HepG2 (cell line): ENCODE results near the gene SERINC5. TPM values are rescaled to one million over a fixed set of nuclear protein-coding genes. Genes with fewer than 3 reads are reported as not detected.

Experiments used
- FOXA3 ChIP-seq: IDR thresholded peaks from 2 replicates; pipeline ENCODE4 v1.6.1; 2016; ENCODE audit warnings: missing genetic modification reagents, missing compliant biosample characterization
- FOXJ3 ChIP-seq: sonication (generic); formaldehyde crosslinking; IDR thresholded peaks from 2 replicates; pipeline ENCODE4 v1.4.0; 2020; ENCODE audit warnings: missing genetic modification reagents, mild to moderate bottlenecking, borderline replicate concordance
- FOXP4 ChIP-seq: sonication (generic); formaldehyde crosslinking; IDR thresholded peaks from 2 replicates; pipeline ENCODE4 v1.4.0; 2020; ENCODE audit warnings: missing genetic modification reagents
- HMG20B ChIP-seq: conservative IDR thresholded peaks from 2 replicates; pipeline ENCODE4 v1.6.1; 2016; ENCODE audit warnings: missing genetic modification reagents, missing compliant biosample characterization
- IKZF5 ChIP-seq: IDR thresholded peaks from 2 replicates; pipeline ENCODE4 v1.6.1; 2018; ENCODE audit warnings: missing genetic modification reagents, mild to moderate bottlenecking, missing compliant biosample characterization
- RAD21 ChIP-seq: fragments of 450-650 bp; formaldehyde crosslinking; IDR thresholded peaks from 2 replicates; pipeline ENCODE4 v1.5.0; 2020; ENCODE audit warnings: mild to moderate bottlenecking
- SALL2 ChIP-seq: sonication (generic); formaldehyde crosslinking; IDR thresholded peaks from 2 replicates; pipeline ENCODE4 v1.8.1; 2023; ENCODE audit warnings: mild to moderate bottlenecking, missing genetic modification reagents, inconsistent platforms
- SP5 ChIP-seq: IDR thresholded peaks from 2 replicates; pipeline ENCODE4 v1.6.1; 2016; ENCODE audit warnings: low read depth, borderline replicate concordance
- TAF15 ChIP-seq: fragments of 200-400 bp; formaldehyde crosslinking; IDR thresholded peaks from one replicate; pipeline ENCODE4 v1.6.1; 2018; ENCODE audit warnings: mild to moderate bottlenecking, low read depth, low read length; ENCODE audit not compliant: poor library complexity, severe bottlenecking
- TEAD3 ChIP-seq: optimal IDR thresholded peaks from 2 replicates; pipeline ENCODE3; 2016; ENCODE audit warnings: borderline replicate concordance
- THRA ChIP-seq: sonication (generic); formaldehyde crosslinking; IDR thresholded peaks from 2 replicates; pipeline ENCODE4 v1.4.0; 2020; ENCODE audit warnings: missing genetic modification reagents, borderline replicate concordance
- ZMYM4 ChIP-seq: sonication (generic); formaldehyde crosslinking; IDR thresholded peaks from 2 replicates; pipeline ENCODE4 v1.8.1; 2023; ENCODE audit warnings: mild to moderate bottlenecking, missing genetic modification reagents
- ZNF138 ChIP-seq: sonication (generic); formaldehyde crosslinking; IDR thresholded peaks from 2 replicates; pipeline ENCODE4 v1.5.0; 2020; ENCODE audit warnings: mild to moderate bottlenecking, low read depth, missing genetic modification reagents
- ZNF326 ChIP-seq: sonication (generic); formaldehyde crosslinking; IDR thresholded peaks from 2 replicates; pipeline ENCODE4 v1.4.0; 2020; ENCODE audit warnings: missing genetic modification reagents, borderline replicate concordance
- ZNF550 ChIP-seq: sonication (generic); formaldehyde crosslinking; IDR thresholded peaks from 2 replicates; pipeline ENCODE4 v1.4.0; 2020; ENCODE audit warnings: mild to moderate bottlenecking, missing genetic modification reagents, borderline replicate concordance
- ZNF614 ChIP-seq: IDR thresholded peaks from 2 replicates; pipeline ENCODE4 v1.6.1; 2018; ENCODE audit warnings: missing biosample characterization, missing genetic modification reagents, inconsistent platforms, borderline replicate concordance
- ZNF770 ChIP-seq: sonication (generic); formaldehyde crosslinking; IDR thresholded peaks from 2 replicates; pipeline ENCODE4 v1.5.0; 2020; ENCODE audit warnings: mild to moderate bottlenecking, missing genetic modification reagents
- polyA plus RNA-seq, 8 experiments: library from polyadenylated mRNA; depleted of rRNA in 3 of 8; stranded (reverse) in 7 of 8; unstranded in 1 of 8; fragments of >200 nt; fragmentation: Illumina TruSeq in 4 of 8; extraction: Trizol in 4 of 8; gene quantifications; 2 replicates each; pipeline versions ENCODE4 v1.2.1 to v1.2.3, GENCODE V29; 2011 to 2016; ENCODE audit warnings: low read depth in 4 of 8, missing spikeins in 1 of 8, mixed read lengths in 1 of 8; ENCODE audit not compliant: insufficient read depth in 1 of 8
- total RNA-seq, 5 experiments: library from RNA; depleted of rRNA; stranded (reverse); fragments of >200 nt; fragmentation: Illumina TruSeq; extraction: Trizol; gene quantifications; 2 replicates each; pipeline ENCODE4 v1.2.3, GENCODE V29; 2016; ENCODE audit warnings: low read depth in 1 of 5
- TF ChIP-seq, protein P1 (sequence below): sonication (generic); formaldehyde crosslinking; IDR thresholded peaks from 2 replicates; pipeline ENCODE4 v1.8.1; 2023; ENCODE audit warnings: mild to moderate bottlenecking, moderate library complexity, missing genetic modification reagents
- TF ChIP-seq, protein P2 (sequence below): sonication (generic); formaldehyde crosslinking; IDR thresholded peaks from 2 replicates; pipeline ENCODE4 v1.4.0; 2020; ENCODE audit warnings: missing genetic modification reagents

Gene SERINC5
- total and polyA plus RNA-seq, 2 of the 13 experiments (the other 11 are each of a cell fraction or from before 2014, with no cell fraction given), result 17.3 to 22.8 TPM

- TF ChIP-seq, protein P1, sequence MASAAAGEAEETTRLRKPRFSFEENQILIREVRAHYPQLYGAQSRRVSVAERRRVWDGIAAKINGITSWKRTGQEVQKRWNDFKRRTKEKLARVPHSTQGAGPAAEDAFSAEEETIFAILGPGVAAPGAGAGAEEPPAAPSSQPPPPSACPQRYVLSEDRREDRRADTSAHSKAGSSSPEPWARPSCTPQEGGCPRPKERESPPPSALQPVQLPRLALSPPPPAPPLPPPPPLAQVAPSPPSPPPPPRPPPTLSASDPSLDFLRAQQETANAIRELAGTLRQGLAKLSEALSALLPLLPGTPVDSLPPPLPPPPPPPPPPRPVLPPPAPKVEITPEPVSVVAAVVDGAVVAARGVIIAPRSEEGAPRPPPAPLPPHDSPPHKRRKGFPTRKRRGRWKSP, result 0 out of 2 replicates have a peak, but pooled peaks have one; percentile 30
- TF ChIP-seq ZNF326 (CRISPR knock-in tag) (no peak), ZNF550 (CRISPR knock-in tag) (no peak), FOXP4 (CRISPR knock-in tag) (0 out of 2 replicates have a peak, but pooled peaks have one; percentile 15), ZNF138 (CRISPR knock-in tag) (no peak), ZMYM4 (peak; percentile 84), FOXJ3 (peak; percentile 35; the same call in 1 of the 2 replicates), TEAD3 (peak; percentile 57), SP5 (CRISPR knock-in tag) (0 out of 2 replicates have a peak, but pooled peaks have one; percentile 27), SALL2 (CRISPR knock-in tag) (0 out of 2 replicates have a peak, but pooled peaks have one; percentile 15), RAD21 (peak; percentile 8; the same call in 1 of the 2 replicates), ZNF614 (CRISPR knock-in tag) (peak; percentile 81), HMG20B (peak; percentile 55; the same call in 1 of the 2 replicates), TAF15 (no peak), THRA (CRISPR knock-in tag) (peak; percentile 98), FOXA3 (CRISPR knock-in tag) (peak; percentile 88), ZNF770 (peak; percentile 50; the same call in 1 of the 2 replicates), IKZF5 (0 out of 2 replicates have a peak, but pooled peaks have one; percentile 55)
- TF ChIP-seq, protein P2, sequence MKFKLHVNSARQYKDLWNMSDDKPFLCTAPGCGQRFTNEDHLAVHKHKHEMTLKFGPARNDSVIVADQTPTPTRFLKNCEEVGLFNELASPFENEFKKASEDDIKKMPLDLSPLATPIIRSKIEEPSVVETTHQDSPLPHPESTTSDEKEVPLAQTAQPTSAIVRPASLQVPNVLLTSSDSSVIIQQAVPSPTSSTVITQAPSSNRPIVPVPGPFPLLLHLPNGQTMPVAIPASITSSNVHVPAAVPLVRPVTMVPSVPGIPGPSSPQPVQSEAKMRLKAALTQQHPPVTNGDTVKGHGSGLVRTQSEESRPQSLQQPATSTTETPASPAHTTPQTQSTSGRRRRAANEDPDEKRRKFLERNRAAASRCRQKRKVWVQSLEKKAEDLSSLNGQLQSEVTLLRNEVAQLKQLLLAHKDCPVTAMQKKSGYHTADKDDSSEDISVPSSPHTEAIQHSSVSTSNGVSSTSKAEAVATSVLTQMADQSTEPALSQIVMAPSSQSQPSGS (CRISPR knock-in tag), result peak; percentile 95
Measured at GRCh38 chr5:80105698-80106439, 150.0 kb downstream of the SERINC5 start (continued).
